ENCODE data around the gene TRAF7.

TRAF7 gene

GRCh38 chr16:2186064-2186463 lies 30.5 kb downstream of the TRAF7 start:
- no peaks in the 10 kb centered on the region for H3K79me2 ChIP-seq (ENCODE audit: insufficient read depth, low read length)
- H3K4me1 ChIP-seq (ENCODE audit: insufficient read depth, low read length, severe bottlenecking) = no peaks in the 10 kb centered on the region
- no peak overlapping the region for H3K9ac ChIP-seq (ENCODE audit: low read length)
- H3K9me2 ChIP-seq (ENCODE audit: low read depth, low read length) = no peaks in the 10 kb centered on the region
- no peak overlapping the region for H3K4me3 ChIP-seq (ENCODE audit: low read depth, low read length, poor library complexity, severe bottlenecking)
- no peaks in the 10 kb centered on the region for H4K20me1 ChIP-seq (ENCODE audit: insufficient read depth, low read length)
- no peaks in the 10 kb centered on the region for H3F3A ChIP-seq (ENCODE audit: insufficient read depth, low read length)
- peaks cover 18% of the 10 kb centered on the region; the same call in 1 of the 2 replicates for H3K27me3 ChIP-seq (ENCODE audit: insufficient read depth, low read length)
- H2AFZ ChIP-seq (ENCODE audit: low read length) = no peak overlapping the region
- H3K27ac ChIP-seq (ENCODE audit: low read depth, low read length, poor library complexity, severe bottlenecking) = no peak overlapping the region
- H3K36me3 ChIP-seq (ENCODE audit: insufficient read depth, low read length) = no peaks in the 10 kb centered on the region
- H3K9me3 ChIP-seq (ENCODE audit: low read length) = no peaks in the 10 kb centered on the region
- TF ChIP-seq EZH2 (IDR thresholded peaks at IDR 0.05; ENCODE audit: borderline replicate concordance, low read length) (no peak), CTCF (IDR thresholded peaks at IDR 0.05; ENCODE audit: low read length) (no peak)
- H3K4me2 ChIP-seq (ENCODE audit: low read length) = no peak overlapping the region

DNA sequence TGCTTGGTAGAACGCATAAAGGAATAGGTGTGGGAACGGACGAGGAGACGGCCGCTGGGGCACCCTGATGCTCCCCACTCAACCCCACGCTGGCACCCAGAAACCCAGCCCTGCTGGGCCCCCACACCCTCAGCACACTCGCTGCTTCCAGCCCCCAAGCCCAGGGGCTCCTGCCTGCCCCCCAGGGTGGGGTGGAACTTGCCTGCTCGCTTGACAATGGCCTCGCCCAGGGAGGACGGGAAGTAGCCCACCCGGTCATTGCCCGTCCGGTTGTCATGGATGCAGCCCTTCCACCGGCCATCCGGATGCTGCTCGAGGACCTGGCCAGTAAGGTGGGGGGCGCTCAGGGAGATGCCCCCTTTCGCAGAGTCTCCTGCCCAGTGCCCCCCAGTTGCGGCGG lies 30.9 kb downstream of the TRAF7 start:
- H4K20me1 ChIP-seq (ENCODE audit: insufficient read depth, low read length) = no peaks in the 10 kb centered on the region
- TF ChIP-seq CTCF (IDR thresholded peaks at IDR 0.05; ENCODE audit: low read length) (no peak), EZH2 (IDR thresholded peaks at IDR 0.05; ENCODE audit: borderline replicate concordance, low read length) (no peak)
- no peaks in the 10 kb centered on the region for H3F3A ChIP-seq (ENCODE audit: insufficient read depth, low read length)
- H3K4me1 ChIP-seq (ENCODE audit: insufficient read depth, low read length, severe bottlenecking) = no peaks in the 10 kb centered on the region
- no peaks in the 10 kb centered on the region for H3K36me3 ChIP-seq (ENCODE audit: insufficient read depth, low read length)
- no peaks in the 10 kb centered on the region for H3K79me2 ChIP-seq (ENCODE audit: insufficient read depth, low read length)
- H3K4me3 ChIP-seq (ENCODE audit: low read depth, low read length, poor library complexity, severe bottlenecking) = no peak overlapping the region
- H3K9me2 ChIP-seq (ENCODE audit: low read depth, low read length) = no peaks in the 10 kb centered on the region
- no peak overlapping the region for H3K27ac ChIP-seq (ENCODE audit: low read depth, low read length, poor library complexity, severe bottlenecking)
- peaks cover 18% of the 10 kb centered on the region; the same call in 1 of the 2 replicates for H3K27me3 ChIP-seq (ENCODE audit: insufficient read depth, low read length)
- no peak overlapping the region for H3K4me2 ChIP-seq (ENCODE audit: low read length)
- H3K9me3 ChIP-seq (ENCODE audit: low read length) = no peaks in the 10 kb centered on the region
- no peak overlapping the region for H3K9ac ChIP-seq (ENCODE audit: low read length)
- no peak overlapping the region for H2AFZ ChIP-seq (ENCODE audit: low read length)

DNA sequence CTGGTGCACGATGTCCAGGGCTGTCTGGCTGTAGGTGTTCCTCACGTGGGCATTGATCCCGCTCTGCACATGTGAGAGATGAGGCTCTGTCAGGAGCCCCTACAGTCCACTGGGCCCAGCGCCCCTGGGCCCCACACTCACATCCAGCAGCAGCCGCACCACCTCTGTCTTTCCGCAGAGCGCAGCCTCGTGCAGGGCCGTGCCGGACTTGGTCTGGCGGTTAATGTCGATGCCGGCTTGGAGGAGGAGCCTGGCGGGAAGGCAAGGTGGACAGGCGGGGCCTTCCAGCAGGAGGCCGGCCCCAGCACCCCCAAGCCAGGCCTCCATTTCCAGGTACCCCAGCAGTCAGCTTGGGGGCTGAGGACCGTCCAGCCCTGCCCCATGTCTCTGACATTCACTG lies 31.6 kb downstream of the TRAF7 start:
- no peaks in the 10 kb centered on the region for H3K36me3 ChIP-seq (ENCODE audit: insufficient read depth, low read length)

More for the DNA sequence above, 31.6 kb downstream of the TRAF7 start:
- Histone ChIP-seq H3K4me1 (ENCODE audit: insufficient read depth, low read length, severe bottlenecking) (no peaks in the 10 kb centered on the region), H3K4me2 (ENCODE audit: low read length) (no peak overlapping the region), H2AFZ (ENCODE audit: low read length) (no peak overlapping the region), H4K20me1 (ENCODE audit: insufficient read depth, low read length) (no peaks in the 10 kb centered on the region), H3K9me3 (ENCODE audit: low read length) (no peaks in the 10 kb centered on the region), H3F3A (ENCODE audit: insufficient read depth, low read length) (no peaks in the 10 kb centered on the region), H3K9me2 (ENCODE audit: low read depth, low read length) (no peaks in the 10 kb centered on the region), H3K4me3 (ENCODE audit: low read depth, low read length, poor library complexity, severe bottlenecking) (no peak overlapping the region), H3K27ac (ENCODE audit: low read depth, low read length, poor library complexity, severe bottlenecking) (no peak overlapping the region), H3K9ac (ENCODE audit: low read length) (no peak overlapping the region), H3K79me2 (ENCODE audit: insufficient read depth, low read length) (no peaks in the 10 kb centered on the region), H3K27me3 (ENCODE audit: insufficient read depth, low read length) (peaks cover 18% of the 10 kb centered on the region; the same call in 1 of the 2 replicates)
- no peak for TF ChIP-seq CTCF (IDR thresholded peaks at IDR 0.05; ENCODE audit: low read length)
- TF ChIP-seq EZH2 (IDR thresholded peaks at IDR 0.05; ENCODE audit: borderline replicate concordance, low read length) = no peak
